CD4-positive, alpha-beta T cell treated with Interleukin-15 for 4 hours (primary cell): ENCODE data around the gene TP53RK.
A peak's percentile ranks its signal among the peaks of the same experiment; 100 is the strongest.

Experiments used
- DNase-seq: peaks from one replicate; pipeline ENCODE4 v3.0.0-alpha.2; 2020; ENCODE audit warnings: low spot score

Gene TP53RK

GRCh38 chr20:46689082-46689753 is at the start of gene TP53RK:
Gene TP53RK (minus strand): TSS chr20:46689444. CDS start chr20:46689414, 30 bp downstream.
- peak; percentile 98 for DNase-seq

- no peak for DNase-seq
Observed at GRCh38 chr20:46735436-46735835, 46.2 kb upstream of the TP53RK start.

GRCh38 chr20:46731770-46732169 is 42.5 kb upstream of the TP53RK start:
- no peak for DNase-seq

DNA sequence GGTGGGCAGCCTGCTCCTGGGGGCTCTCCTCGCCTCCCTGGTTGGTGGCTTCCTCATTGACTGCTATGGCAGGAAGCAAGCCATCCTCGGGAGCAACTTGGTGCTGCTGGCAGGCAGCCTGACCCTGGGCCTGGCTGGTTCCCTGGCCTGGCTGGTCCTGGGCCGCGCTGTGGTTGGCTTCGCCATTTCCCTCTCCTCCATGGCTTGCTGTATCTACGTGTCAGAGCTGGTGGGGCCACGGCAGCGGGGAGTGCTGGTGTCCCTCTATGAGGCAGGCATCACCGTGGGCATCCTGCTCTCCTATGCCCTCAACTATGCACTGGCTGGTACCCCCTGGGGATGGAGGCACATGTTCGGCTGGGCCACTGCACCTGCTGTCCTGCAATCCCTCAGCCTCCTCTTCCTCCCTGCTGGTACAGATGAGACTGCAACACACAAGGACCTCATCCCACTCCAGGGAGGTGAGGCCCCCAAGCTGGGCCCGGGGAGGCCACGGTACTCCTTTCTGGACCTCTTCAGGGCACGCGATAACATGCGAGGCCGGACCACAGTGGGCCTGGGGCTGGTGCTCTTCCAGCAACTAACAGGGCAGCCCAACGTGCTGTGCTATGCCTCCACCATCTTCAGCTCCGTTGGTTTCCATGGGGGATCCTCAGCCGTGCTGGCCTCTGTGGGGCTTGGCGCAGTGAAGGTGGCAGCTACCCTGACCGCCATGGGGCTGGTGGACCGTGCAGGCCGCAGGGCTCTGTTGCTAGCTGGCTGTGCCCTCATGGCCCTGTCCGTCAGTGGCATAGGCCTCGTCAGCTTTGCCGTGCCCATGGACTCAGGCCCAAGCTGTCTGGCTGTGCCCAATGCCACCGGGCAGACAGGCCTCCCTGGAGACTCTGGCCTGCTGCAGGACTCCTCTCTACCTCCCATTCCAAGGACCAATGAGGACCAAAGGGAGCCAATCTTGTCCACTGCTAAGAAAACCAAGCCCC is 36.2 kb upstream of the TP53RK start:
- no peak for DNase-seq

- DNase-seq, result no peak
Observed at GRCh38 chr20:46724343-46724959, 35.2 kb upstream of the TP53RK start.

GRCh38 chr20:46723039-46723438 is 33.8 kb upstream of the TP53RK start:
- no peak for DNase-seq

GRCh38 chr20:46722450-46722849 is 33.2 kb upstream of the TP53RK start:
- no peak for DNase-seq

- no peak for DNase-seq
Observed at GRCh38 chr20:46721476-46721875, 32.2 kb upstream of the TP53RK start.

DNA sequence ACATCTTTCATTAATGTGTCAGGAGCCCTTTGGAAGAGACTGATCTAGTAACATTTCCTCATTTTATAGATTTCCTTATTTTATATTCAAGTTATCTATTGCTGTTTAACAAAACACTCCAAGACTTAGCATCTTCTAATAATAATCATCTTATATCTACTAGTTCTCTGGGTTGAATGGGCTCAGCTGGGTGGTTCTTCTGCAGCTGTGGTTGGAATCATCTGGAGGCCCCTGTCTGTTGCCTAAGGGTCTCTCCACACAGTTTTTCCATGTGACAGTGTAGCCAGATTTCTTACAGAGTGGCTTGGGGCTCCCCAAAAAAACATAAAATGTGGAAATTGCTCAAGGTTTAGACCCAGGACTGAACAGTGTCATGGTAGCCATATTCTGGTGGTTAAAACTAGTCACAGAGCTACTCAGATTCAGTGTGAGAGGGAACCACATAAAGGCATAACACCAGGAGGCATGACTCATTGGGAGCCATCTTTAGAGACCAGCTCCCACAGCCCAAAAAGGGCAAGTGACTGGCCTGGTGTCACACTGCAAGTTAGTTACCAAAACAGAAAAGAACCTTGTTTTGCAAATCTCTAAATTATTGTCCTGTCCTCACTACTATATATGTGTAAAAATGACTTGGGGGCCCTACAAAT is 31.7 kb upstream of the TP53RK start:
- DNase-seq, result no peak

DNA sequence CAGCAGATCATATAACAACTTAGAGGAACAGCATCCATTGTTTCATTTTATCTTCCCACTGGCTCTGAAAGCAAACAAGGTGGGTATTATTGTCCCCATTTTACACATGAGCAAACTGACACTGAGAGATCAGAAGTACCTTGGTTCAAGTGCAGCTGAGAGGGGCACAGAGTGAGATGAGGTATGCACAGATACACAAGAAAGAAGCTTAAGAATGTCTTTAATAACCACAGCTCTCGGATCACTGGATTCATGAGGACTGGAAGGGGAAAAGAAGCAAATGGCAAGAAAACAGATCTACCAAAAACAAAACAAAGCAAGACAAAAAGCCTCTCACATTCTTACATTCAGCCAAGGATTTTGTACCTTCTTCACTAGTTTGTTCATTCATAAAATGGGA is 30.8 kb upstream of the TP53RK start:
- DNase-seq, result no peak

DNA sequence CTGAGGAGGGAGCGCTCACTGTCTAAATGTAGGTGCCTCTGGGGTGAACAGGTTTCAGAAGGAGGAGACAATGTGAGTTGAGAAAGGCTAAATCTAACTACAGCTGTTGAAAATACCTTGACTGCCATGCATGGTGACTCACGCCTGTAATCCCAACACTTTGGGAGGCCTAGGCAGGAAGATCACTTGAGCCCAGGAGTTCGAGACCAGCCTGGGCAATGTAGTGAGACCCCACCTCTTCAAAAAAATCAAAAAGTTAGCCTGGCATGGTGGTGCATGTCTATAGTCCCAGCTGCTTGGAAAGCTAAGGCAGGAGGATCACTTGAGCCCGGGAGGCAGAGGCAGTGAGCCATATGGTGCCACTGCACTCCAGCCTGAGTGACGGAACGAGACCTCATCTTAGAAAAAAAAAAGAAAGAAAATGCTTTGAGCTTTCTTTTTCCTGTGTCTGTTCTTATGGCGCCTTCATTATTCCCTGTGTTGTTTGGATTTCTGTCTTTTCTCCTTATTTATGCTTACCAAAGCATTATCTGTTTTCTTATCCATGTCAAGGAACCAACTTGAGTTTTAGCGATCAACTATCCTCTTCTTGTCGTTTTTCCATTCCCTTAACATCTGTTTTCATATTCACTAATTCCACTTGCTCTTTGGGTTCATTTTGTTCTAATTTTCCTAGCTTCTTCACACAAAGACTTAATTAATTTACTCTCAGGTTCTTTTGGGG is 28.7 kb upstream of the TP53RK start:
- no peak for DNase-seq

DNA sequence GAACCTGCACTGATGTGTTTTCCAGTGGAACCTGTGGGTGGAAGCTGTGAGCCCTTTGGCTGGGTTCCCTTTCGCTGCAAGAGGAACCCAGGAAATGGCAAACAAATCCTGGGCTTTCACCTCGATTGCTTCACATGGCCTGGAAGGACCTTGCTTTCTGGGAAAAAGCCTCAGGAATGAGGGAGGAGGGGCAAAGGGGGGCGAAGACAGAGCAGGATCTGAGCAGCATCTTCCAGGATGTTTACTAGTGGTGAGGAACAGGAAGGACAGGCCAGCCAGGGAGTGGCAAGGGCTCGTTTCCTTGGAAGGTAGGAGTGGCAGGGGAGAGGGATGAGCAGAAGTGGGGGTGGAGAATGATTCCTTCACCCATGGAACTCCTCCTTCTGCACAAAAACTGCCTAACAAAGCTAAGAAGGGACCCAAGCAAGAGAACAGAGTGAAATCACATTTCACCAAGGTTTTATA is 26.1 kb upstream of the TP53RK start:
- DNase-seq, result no peak

DNA sequence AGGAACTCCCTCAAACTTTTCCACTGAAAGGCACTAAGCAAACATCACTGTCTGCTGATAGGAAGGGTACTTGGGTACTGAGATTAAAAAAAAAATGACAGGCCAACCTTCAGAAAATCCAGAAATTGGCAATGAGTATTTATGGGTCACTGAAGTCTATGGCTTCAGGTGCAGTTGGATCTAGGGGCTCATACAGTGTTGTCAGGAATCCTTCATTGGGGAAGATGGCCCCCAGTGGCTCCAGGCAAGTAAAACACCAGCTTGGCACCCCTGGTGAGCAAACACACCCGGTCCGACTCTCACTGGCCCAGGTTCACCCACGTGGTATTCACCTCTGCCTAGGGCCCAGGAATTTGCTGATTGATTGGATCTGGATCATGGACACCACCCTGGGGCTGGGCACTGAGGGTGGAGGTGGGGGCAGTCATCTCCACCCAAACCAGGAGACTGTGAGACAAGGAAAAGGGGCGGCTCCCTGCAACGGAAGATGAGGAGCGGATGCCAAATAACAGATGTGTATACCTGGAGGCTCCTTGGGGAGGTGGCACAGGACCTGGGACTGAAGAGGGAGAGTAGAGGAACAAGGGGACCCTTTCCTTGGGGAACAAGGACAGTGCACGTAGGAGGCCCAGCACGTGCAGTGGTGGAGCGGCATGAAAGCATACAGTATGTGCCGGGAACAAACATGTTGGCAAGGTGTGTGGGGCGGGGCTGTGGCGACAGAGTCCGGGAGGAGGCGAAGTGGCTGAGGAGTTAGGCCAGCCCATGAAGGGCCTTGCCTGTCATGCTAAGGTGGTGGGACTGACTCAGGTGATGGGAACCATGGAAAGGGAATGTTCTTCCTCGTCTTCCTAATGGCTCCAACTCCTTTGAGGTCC is 25.0 kb upstream of the TP53RK start:
- no peak for DNase-seq

DNA sequence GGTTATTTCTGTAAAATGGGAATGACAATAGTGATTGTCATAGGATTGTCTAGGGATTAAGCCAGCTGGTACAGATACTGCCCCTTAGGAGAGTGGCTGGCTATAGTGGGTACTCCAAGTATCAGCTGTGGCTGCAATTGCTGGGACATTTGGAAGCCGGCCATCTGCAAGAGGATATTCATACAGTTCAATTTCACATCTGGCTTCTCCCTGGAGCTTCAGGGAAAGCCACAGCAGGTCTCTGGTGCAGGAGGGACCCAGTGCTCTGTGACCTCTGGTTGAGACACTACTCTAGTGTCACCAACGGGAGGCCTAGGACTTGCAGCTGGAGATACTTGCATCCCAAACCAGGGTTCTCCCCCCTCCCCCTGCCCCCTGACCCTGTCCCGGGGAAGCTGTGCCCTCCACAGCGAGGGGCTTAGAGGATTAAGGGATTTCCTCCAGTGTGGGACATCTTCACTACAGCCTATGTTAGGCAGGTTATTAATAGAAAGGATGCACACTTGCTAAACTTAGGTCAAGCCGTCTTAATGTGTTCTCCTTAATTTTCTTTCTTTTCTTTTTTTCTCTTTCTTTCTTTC is 22.9 kb upstream of the TP53RK start:
- no peak for DNase-seq

DNA sequence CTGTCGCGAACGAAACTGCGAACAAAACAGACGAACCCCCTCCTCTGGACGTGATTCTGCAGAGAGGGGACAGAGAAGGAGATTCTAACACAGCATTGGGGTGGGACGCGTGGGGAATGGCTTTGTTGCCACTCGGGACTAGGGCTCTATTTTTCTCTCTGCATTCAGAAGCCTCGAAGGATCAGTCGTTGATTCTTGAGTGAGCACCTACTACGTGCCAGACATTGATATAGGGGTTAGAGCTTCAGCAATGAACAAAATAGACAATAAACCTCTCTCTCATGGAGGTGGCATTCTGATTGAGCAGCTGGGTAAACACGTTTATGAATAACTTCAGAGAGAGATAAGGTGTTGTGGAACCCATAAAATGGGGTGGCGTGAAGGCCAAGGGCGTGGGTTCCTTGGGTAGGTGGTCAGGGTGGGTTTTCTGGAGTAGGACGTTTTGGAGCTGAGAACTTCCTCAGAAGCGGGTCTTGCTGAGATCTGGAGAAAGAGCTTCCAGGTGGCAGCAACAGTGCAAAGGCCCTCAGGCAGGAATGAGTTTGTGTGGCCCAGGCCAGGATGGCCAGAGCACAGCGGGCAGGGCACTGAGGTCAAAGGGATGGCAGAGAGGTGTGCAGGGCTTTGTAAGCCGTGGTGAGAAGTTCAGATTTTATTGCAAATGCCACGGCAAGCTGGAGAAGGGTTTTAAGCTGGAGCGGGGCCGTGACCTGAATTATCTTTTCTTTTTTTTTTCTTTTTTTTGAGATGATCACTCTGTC is 21.1 kb upstream of the TP53RK start:
- no peak for DNase-seq

DNA sequence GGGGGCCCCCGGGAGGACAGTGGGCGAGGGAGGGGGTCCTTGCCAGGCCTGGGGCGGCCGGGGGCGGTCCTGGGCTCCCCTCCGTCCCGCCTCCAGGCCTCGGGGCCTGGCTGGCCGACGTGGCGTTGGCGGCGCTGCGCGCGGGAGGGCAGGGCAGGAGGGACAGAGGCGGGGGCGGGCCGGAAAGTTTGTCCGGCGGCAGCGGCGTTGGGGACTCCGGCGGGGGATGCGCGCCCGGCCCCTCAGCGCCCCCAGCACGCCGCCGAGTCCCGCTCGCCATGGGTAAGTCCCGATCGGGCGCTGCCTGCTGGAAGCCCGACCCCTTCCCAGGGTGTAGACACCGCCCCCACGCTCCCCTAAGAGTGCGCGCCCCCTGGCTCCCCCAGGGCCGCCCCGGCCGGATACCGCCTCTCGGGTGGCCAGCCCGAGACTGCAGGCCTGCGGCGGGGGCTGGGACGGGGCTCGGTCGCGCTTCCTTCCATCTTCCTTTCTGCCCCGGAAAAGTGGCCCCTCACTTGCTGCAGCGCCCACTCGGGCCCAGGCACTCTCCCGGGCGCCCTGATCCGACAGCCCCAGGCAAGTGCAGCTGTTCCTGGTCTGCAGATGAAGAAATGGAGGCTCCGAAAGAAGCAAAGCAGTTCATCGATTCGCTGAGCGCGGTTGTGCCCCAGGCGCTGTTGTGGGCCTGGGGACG is 20.4 kb upstream of the TP53RK start, which contains the start of gene SLC2A10:
SLC2A10 (plus strand) TSS at position 191 of the 694 bp plus-strand sequence; CDS start at position 279, 88 bp downstream.
- no peak for DNase-seq

- no peak for DNase-seq
Observed at GRCh38 chr20:46709055-46709458, 19.8 kb upstream of the TP53RK start.

- no peak for DNase-seq
Observed at GRCh38 chr20:46708172-46708860, 19.1 kb upstream of the TP53RK start.
